HCT116 (cell line): ENCODE results near the gene UBE2E2. TPM values are rescaled to one million over a fixed set of nuclear protein-coding genes. Genes with fewer than 3 reads are reported as not detected.

Source experiments
- ATAC-seq: fragments of 200-7000 bp; cut with Tn5 transposase; 2 replicates; pipeline ENCODE4 v1.9.1; 2020; ENCODE audit warnings: mild to moderate bottlenecking, moderate library complexity
- BruUV-seq: library from RNA; stranded (reverse); fragments of 400-500 nt; replicated peaks from 2 replicates; lab custom pipeline; 2021; lab: Mats Ljungman, UMichigan
- CTCF ChIA-PET: fragments of 300-600 bp; sonication (Branson Sonifier 250); formaldehyde crosslinking; loops from one replicate; lab custom pipeline; 2021; ENCODE audit warnings: antibody characterized with exemption; lab: Charles Lee
- POLR2A ChIA-PET: fragments of 300-600, 350-600 bp; sonication (Branson Sonifier 250); formaldehyde crosslinking; loops from one replicate; lab custom pipeline; 2021; ENCODE audit warnings: antibody characterized with exemption; lab: Charles Lee
- RAD21 ChIA-PET, 2 experiments: fragments of 300-600 bp; sonication (Branson Sonifier 250); formaldehyde crosslinking; loops; one replicate each; lab custom pipeline; 2023; ENCODE audit warnings: low total read pairs in 2 of 2; ENCODE audit not compliant: uncharacterized antibody in 2 of 2, unreplicated experiment in 2 of 2, low non-redundant PET in 1 of 2; lab: Charles Lee
- DNase-seq: peaks from one replicate; pipeline ENCODE4 v3.0.0-alpha.2; 2010; ENCODE audit warnings: low read depth, low spot score
- H2AFZ ChIP-seq: fragments of 200-600 bp; shearing (Covaris generic), sonication (generic); 2 replicates; pipeline ENCODE4 v1.6.1; 2017; ENCODE audit warnings: low read depth, mixed run types, mixed read lengths, antibody characterized with exemption, low read length; ENCODE audit not compliant: poor library complexity, severe bottlenecking
- H3K27ac ChIP-seq: 2 replicates; pipeline ENCODE4 v1.5.1; 2012; ENCODE audit warnings: low read depth, low read length
- H3K27me3 ChIP-seq: fragments of 200-600 bp; sonication (generic); 2 replicates; pipeline ENCODE4 v1.6.1; 2016; ENCODE audit warnings: mixed run types, low read length, mixed read lengths; ENCODE audit not compliant: insufficient read depth
- H3K36me3 ChIP-seq, 2 experiments: fragments of 200-500 bp in 1 of 2; fragments of 200-600 bp in 1 of 2; sonication (Bioruptor generic) in 1 of 2; sonication (generic) in 1 of 2; 2 replicates each; pipeline versions ENCODE4 v1.5.1 to v1.6.1; 2014 to 2016; ENCODE audit warnings: low read length in 2 of 2, inconsistent platforms in 1 of 2, mixed read lengths in 1 of 2, mixed run types in 1 of 2; ENCODE audit not compliant: insufficient read depth in 2 of 2, control insufficient read depth in 1 of 2
- H3K4me1 ChIP-seq, 2 experiments: fragments of 200-600 bp in 1 of 2; sonication (generic) in 1 of 2; 2 replicates each; pipeline versions ENCODE4 v1.5.1 to v1.6.1; 2012 to 2017; ENCODE audit warnings: low read length in 2 of 2, inconsistent platforms in 1 of 2, mild to moderate bottlenecking in 1 of 2, mixed read lengths in 1 of 2, mixed run types in 1 of 2, moderate library complexity in 1 of 2; ENCODE audit not compliant: insufficient read depth in 2 of 2, control insufficient read depth in 1 of 2
- H3K4me2 ChIP-seq: fragments of 200-600 bp; sonication (generic); 2 replicates; pipeline ENCODE4 v1.6.1; 2017; ENCODE audit warnings: mixed run types, low read length, mixed read lengths
- H3K4me3 ChIP-seq, 2 experiments: fragments of 200-600 bp in 1 of 2; sonication (generic) in 1 of 2; replicated peaks in 1 of 2; 2 replicates each; pipeline ENCODE4 v1.5.1; 2011 to 2016; ENCODE audit warnings: low read length in 2 of 2, control low read depth in 1 of 2, low read depth in 1 of 2, mild to moderate bottlenecking in 1 of 2, mixed read lengths in 1 of 2, mixed run types in 1 of 2
- H3K79me2 ChIP-seq: fragments of 200-600 bp; sonication (generic); 2 replicates; pipeline ENCODE4 v1.6.1; 2017; ENCODE audit warnings: mild to moderate bottlenecking, mixed run types, low read length, moderate library complexity, mixed read lengths; ENCODE audit not compliant: insufficient read depth
- H3K9ac ChIP-seq: fragments of 200-600 bp; sonication (generic); 2 replicates; pipeline ENCODE4 v1.6.1; 2016; ENCODE audit warnings: low read length, mixed read lengths
- H3K9me2 ChIP-seq: fragments of 200-600 bp; sonication (generic), shearing (Covaris generic); 2 replicates; pipeline ENCODE4 v1.6.1; 2017; ENCODE audit warnings: mixed run types, mild to moderate bottlenecking, moderate library complexity; ENCODE audit not compliant: insufficient read depth
- H3K9me3 ChIP-seq, 2 experiments: fragments of 200-500 bp in 1 of 2; fragments of 200-600 bp in 1 of 2; sonication (Bioruptor generic) in 1 of 2; sonication (generic) in 1 of 2; 2 replicates each; pipeline ENCODE4 v1.6.1; 2014 to 2017; ENCODE audit warnings: low read length in 2 of 2, mixed read lengths in 2 of 2, inconsistent platforms in 1 of 2, low read depth in 1 of 2, mild to moderate bottlenecking in 1 of 2, mixed run types in 1 of 2, moderate library complexity in 1 of 2; ENCODE audit not compliant: control insufficient read depth in 1 of 2, insufficient read depth in 1 of 2
- H4K20me1 ChIP-seq: fragments of 200-600 bp; sonication (generic), shearing (Covaris generic); 2 replicates; pipeline ENCODE4 v1.6.1; 2017; ENCODE audit warnings: mixed run types, mild to moderate bottlenecking, moderate library complexity; ENCODE audit not compliant: insufficient read depth
- CBX3 ChIP-seq: IDR thresholded peaks from 2 replicates; pipeline ENCODE4 v1.6.1; 2012; ENCODE audit warnings: low read depth
- CEBPB ChIP-seq: IDR thresholded peaks from 2 replicates; pipeline ENCODE4 v1.6.1; 2012; ENCODE audit warnings: low read depth
- ELF1 ChIP-seq: IDR thresholded peaks from 2 replicates; pipeline ENCODE4 v1.6.1; 2012; ENCODE audit warnings: low read depth, borderline replicate concordance
- FOSL1 ChIP-seq: IDR thresholded peaks from 2 replicates; pipeline ENCODE4 v1.6.1; 2012; ENCODE audit warnings: low read depth
- JUND ChIP-seq: IDR thresholded peaks from 2 replicates; pipeline ENCODE4 v1.6.1; 2012
- POLR2AphosphoS5 ChIP-seq: IDR thresholded peaks from 2 replicates; pipeline ENCODE4 v1.6.1; 2011; ENCODE audit warnings: mild to moderate bottlenecking, low read depth, low read length, moderate library complexity
- SRF ChIP-seq: IDR thresholded peaks from 2 replicates; pipeline ENCODE4 v1.6.1; 2012; ENCODE audit warnings: low read depth
- TCF7L2 ChIP-seq: IDR thresholded peaks from 2 replicates; pipeline ENCODE4 v1.7.0; 2011; ENCODE audit warnings: borderline replicate concordance, inconsistent platforms; ENCODE audit not compliant: insufficient read depth, insufficient read length; ENCODE audit errors: extremely low read depth
- ZNF274 ChIP-seq: fragments of 200-500 bp; sonication (Bioruptor generic); IDR thresholded peaks from 2 replicates; pipeline ENCODE4 v1.6.1; 2014; ENCODE audit warnings: mild to moderate bottlenecking, low read depth, low read length, inconsistent platforms
- intact Hi-C: fragments of 100-400 bp; cut with micrococcal nuclease; formaldehyde crosslinking; loops from 2 replicates; pipeline ENCODE4 v1.10.0; 2022
- total RNA-seq: library from RNA; stranded (reverse); gene quantifications from one replicate; pipeline ENCODE4 v1.2.1, GENCODE V29; 2021; ENCODE audit not compliant: unreplicated experiment
- TF ChIP-seq, protein P1 (sequence below): IDR thresholded peaks from 2 replicates; pipeline ENCODE4 v1.6.1; 2012; ENCODE audit warnings: low read depth
- TF ChIP-seq, protein P2 (sequence below): IDR thresholded peaks from 2 replicates; pipeline ENCODE4 v1.6.1; 2011; ENCODE audit warnings: mild to moderate bottlenecking, low read length, moderate library complexity; ENCODE audit not compliant: insufficient replicate concordance; ENCODE audit errors: extremely low read depth
- TF ChIP-seq, protein P3 (sequence below), 3 experiments: fragments of 200-600 bp in 1 of 3; sonication (generic) in 1 of 3; IDR thresholded peaks in 2 of 3; conservative IDR thresholded peaks in 1 of 3; 2 replicates each; pipeline ENCODE4 v1.5.1; 2012 to 2017; ENCODE audit warnings: low read depth in 2 of 3, low read length in 2 of 3, antibody characterized with exemption in 1 of 3, borderline replicate concordance in 1 of 3, control low read depth in 1 of 3, mild to moderate bottlenecking in 1 of 3, mixed read lengths in 1 of 3, mixed run types in 1 of 3, moderate library complexity in 1 of 3; ENCODE audit not compliant: insufficient read depth in 1 of 3

Gene UBE2E2
- total RNA-seq, 1 experiment from 2014 or later = 21.4 TPM

DNA sequence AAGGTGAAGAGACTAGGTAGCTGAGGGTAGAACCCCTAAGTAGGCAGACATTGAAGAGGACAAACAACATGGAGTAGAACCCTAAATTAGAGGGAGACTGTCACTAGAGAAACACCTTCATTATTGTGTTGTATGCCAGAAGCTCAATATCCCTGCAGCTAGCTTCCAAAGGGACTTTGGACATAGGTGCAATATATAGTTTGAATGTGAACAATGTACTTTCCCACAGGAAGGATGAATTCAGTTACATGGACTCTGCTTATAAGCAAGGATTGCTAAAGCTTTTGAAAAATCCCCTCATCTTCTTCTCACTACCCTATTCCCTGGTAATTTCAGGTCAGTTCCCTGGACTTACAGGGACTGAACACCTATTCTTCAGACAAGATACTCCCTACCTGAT is 288.9 kb downstream of the UBE2E2 start (continued):
- TF ChIP-seq, protein P1, sequence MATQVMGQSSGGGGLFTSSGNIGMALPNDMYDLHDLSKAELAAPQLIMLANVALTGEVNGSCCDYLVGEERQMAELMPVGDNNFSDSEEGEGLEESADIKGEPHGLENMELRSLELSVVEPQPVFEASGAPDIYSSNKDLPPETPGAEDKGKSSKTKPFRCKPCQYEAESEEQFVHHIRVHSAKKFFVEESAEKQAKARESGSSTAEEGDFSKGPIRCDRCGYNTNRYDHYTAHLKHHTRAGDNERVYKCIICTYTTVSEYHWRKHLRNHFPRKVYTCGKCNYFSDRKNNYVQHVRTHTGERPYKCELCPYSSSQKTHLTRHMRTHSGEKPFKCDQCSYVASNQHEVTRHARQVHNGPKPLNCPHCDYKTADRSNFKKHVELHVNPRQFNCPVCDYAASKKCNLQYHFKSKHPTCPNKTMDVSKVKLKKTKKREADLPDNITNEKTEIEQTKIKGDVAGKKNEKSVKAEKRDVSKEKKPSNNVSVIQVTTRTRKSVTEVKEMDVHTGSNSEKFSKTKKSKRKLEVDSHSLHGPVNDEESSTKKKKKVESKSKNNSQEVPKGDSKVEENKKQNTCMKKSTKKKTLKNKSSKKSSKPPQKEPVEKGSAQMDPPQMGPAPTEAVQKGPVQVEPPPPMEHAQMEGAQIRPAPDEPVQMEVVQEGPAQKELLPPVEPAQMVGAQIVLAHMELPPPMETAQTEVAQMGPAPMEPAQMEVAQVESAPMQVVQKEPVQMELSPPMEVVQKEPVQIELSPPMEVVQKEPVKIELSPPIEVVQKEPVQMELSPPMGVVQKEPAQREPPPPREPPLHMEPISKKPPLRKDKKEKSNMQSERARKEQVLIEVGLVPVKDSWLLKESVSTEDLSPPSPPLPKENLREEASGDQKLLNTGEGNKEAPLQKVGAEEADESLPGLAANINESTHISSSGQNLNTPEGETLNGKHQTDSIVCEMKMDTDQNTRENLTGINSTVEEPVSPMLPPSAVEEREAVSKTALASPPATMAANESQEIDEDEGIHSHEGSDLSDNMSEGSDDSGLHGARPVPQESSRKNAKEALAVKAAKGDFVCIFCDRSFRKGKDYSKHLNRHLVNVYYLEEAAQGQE = no peak

DNA sequence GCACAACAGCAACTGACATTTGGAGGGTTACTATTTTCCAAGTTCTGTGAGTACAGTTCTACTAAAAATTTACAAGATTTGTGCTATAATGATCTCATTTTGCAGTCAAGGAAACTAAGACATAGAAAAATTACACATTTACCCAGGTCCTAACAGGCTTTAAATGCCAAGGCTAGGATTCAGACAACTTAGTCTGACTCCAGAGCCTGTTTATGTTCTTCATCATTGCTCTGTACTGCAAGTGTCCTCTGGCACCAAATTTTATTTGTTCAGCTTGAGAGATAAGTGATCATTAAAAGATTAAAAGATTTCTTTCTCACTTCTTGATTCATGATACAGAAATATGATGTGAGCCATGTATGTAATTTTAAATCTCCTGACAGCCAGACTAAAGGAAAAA is 290.8 kb downstream of the UBE2E2 start:
- ChIA-PET RAD21 (no interaction called here), CTCF (no interaction called here), POLR2A (no interaction called here)
- H3K27me3 ChIP-seq = no peaks in the 10 kb centered on the region
- H3K9ac ChIP-seq = no peak overlapping the region
- TF ChIP-seq CBX3 (no peak), TCF7L2 (no peak), JUND (no peak), FOSL1 (no peak), ZNF274 (no peak), POLR2AphosphoS5 (no peak), ELF1 (no peak), SRF (no peak), CEBPB (no peak)
- TF ChIP-seq, protein P1 = no peak
- TF ChIP-seq, protein P2, sequence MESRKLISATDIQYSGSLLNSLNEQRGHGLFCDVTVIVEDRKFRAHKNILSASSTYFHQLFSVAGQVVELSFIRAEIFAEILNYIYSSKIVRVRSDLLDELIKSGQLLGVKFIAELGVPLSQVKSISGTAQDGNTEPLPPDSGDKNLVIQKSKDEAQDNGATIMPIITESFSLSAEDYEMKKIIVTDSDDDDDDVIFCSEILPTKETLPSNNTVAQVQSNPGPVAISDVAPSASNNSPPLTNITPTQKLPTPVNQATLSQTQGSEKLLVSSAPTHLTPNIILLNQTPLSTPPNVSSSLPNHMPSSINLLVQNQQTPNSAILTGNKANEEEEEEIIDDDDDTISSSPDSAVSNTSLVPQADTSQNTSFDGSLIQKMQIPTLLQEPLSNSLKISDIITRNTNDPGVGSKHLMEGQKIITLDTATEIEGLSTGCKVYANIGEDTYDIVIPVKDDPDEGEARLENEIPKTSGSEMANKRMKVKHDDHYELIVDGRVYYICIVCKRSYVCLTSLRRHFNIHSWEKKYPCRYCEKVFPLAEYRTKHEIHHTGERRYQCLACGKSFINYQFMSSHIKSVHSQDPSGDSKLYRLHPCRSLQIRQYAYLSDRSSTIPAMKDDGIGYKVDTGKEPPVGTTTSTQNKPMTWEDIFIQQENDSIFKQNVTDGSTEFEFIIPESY = no peak
- TF ChIP-seq, protein P3, sequence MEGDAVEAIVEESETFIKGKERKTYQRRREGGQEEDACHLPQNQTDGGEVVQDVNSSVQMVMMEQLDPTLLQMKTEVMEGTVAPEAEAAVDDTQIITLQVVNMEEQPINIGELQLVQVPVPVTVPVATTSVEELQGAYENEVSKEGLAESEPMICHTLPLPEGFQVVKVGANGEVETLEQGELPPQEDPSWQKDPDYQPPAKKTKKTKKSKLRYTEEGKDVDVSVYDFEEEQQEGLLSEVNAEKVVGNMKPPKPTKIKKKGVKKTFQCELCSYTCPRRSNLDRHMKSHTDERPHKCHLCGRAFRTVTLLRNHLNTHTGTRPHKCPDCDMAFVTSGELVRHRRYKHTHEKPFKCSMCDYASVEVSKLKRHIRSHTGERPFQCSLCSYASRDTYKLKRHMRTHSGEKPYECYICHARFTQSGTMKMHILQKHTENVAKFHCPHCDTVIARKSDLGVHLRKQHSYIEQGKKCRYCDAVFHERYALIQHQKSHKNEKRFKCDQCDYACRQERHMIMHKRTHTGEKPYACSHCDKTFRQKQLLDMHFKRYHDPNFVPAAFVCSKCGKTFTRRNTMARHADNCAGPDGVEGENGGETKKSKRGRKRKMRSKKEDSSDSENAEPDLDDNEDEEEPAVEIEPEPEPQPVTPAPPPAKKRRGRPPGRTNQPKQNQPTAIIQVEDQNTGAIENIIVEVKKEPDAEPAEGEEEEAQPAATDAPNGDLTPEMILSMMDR (IDR thresholded peaks at IDR 0.05 in 2 of 3, conservative IDR thresholded peaks at IDR 0.05 in 1 of 3; ENCODE audit: borderline replicate concordance in 1 of 3, insufficient read depth in 1 of 3, low read depth in 2 of 3, low read length in 2 of 3) = no peak
- H3K4me3 ChIP-seq = no peak overlapping the region
- H3K36me3 ChIP-seq = no peaks in the 10 kb centered on the region
- no peaks in the 10 kb centered on the region for H3K9me2 ChIP-seq
- no TSS peak for BruUV-seq
- H3K4me2 ChIP-seq = no peak overlapping the region
- H3K27ac ChIP-seq = no peak overlapping the region
- H3K4me1 ChIP-seq = peaks cover 0 to 8% of the 10 kb centered on the region in 2 experiments; a peak in 2 of 4 replicates
- no peak for ATAC-seq
- no peaks in the 10 kb centered on the region for H3K79me2 ChIP-seq
- no peaks in the 10 kb centered on the region for H3K9me3 ChIP-seq
- intact Hi-C loops = no loop called here
- no peaks in the 10 kb centered on the region for H4K20me1 ChIP-seq
- no peak overlapping the region for H2AFZ ChIP-seq
- no peak for DNase-seq
